K562 (cell line): ENCODE results near the gene HOXB7. TPM values are rescaled to one million over a fixed set of nuclear protein-coding genes. Genes with fewer than 3 reads are reported as not detected.

Experiments used
- ATAC-seq: fragments of 200-7000 bp; cut with Tn5 transposase; 3 replicates; pipeline ENCODE4 v1.9.1; 2020; ENCODE audit warnings: moderate library complexity
- BruUV-seq: library from RNA; stranded (reverse); fragments of 400-500 nt; replicated peaks from 2 replicates; lab custom pipeline; 2021; lab: Mats Ljungman, UMichigan
- CTCF ChIA-PET: fragments of 300-600 bp; formaldehyde crosslinking; extraction: SDS; loops from one replicate; lab custom pipeline; 2021; ENCODE audit warnings: low intra/inter-chr PET ratio; lab: Yijun Ruan, JAX
- POLR2A ChIA-PET: fragments of 300-600, 350-650 bp; sonication (Branson Sonifier 250); formaldehyde crosslinking; extraction: SDS; loops from one replicate; lab custom pipeline; 2021; ENCODE audit warnings: antibody characterized with exemption, inconsistent platforms; lab: Yijun Ruan, JAX
- DNase-seq, 4 experiments: peaks; one replicate each; pipeline versions ENCODE4 v3.0.0 to v3.0.0-alpha.2; 2011 to 2018; ENCODE audit warnings: low spot score in 3 of 4, mixed read lengths in 3 of 4; ENCODE audit errors: extremely low read depth in 1 of 4
- FAIRE-seq: peaks from 2 replicates; lab custom pipeline; 2011; peaks lifted over from hg19 to GRCh38; lab: Jason Lieb, UNC
- H2AFZ ChIP-seq: 2 replicates; pipeline ENCODE4 v1.6.0; 2011; ENCODE audit warnings: low read depth, low read length, control low read depth, inconsistent platforms
- H3K27ac ChIP-seq: fragments of 200-600 bp; 3 replicates; pipeline ENCODE4 v1.8.0; 2011; ENCODE audit warnings: low read depth, mild to moderate bottlenecking, control low read depth, inconsistent platforms, low read length, moderate library complexity, mixed read lengths; ENCODE audit errors: extremely low read depth
- H3K27me3 ChIP-seq, 2 experiments: fragments of 300-600 bp in 1 of 2; 2 replicates in 1 of 2; 3 replicates in 1 of 2; pipeline versions ENCODE4 v1.6.0 to v1.8.0; 2011; ENCODE audit warnings: inconsistent platforms in 2 of 2, low read length in 2 of 2, mild to moderate bottlenecking in 1 of 2, mixed read lengths in 1 of 2, moderate library complexity in 1 of 2; ENCODE audit not compliant: control insufficient read depth in 2 of 2, insufficient read depth in 2 of 2
- H3K36me3 ChIP-seq: fragments of 300-600 bp; 3 replicates; pipeline ENCODE4 v1.8.0; 2011; ENCODE audit warnings: mild to moderate bottlenecking, low read length, inconsistent platforms; ENCODE audit not compliant: control insufficient read depth, insufficient read depth
- H3K4me1 ChIP-seq, 2 experiments: fragments of 200-600 bp in 1 of 2; replicated peaks in 1 of 2; 2 replicates in 1 of 2; 3 replicates in 1 of 2; pipeline versions ENCODE4 v1.5.1 to v1.8.0; 2011; ENCODE audit warnings: inconsistent platforms in 2 of 2, low read length in 2 of 2, mild to moderate bottlenecking in 1 of 2, mixed read lengths in 1 of 2, moderate library complexity in 1 of 2; ENCODE audit not compliant: control insufficient read depth in 2 of 2, insufficient read depth in 2 of 2
- H3K4me2 ChIP-seq: 2 replicates; pipeline ENCODE4 v1.6.1; 2011; ENCODE audit warnings: low read length, control low read depth, inconsistent platforms, mixed read lengths; ENCODE audit not compliant: insufficient read depth
- H3K4me3 ChIP-seq: fragments of 200-600 bp; sonication (generic), shearing (Covaris generic); 2 replicates; pipeline ENCODE4 v1.5.1; 2016; ENCODE audit warnings: control low read depth, inconsistent platforms
- H3K79me2 ChIP-seq: fragments of 200-600 bp; 3 replicates; pipeline ENCODE4 v1.8.0; 2011; ENCODE audit warnings: low read length, inconsistent platforms; ENCODE audit not compliant: control insufficient read depth, insufficient read depth
- H3K9ac ChIP-seq, 2 experiments: 2 replicates each; pipeline versions ENCODE4 v1.6.0 to v1.6.1; 2011; ENCODE audit warnings: low read depth in 2 of 2, low read length in 2 of 2, control low read depth in 1 of 2, inconsistent platforms in 1 of 2, mild to moderate bottlenecking in 1 of 2, mixed read lengths in 1 of 2; ENCODE audit not compliant: insufficient read depth in 1 of 2
- H3K9me1 ChIP-seq: one replicate; pipeline ENCODE4 v1.6.0; 2011; ENCODE audit warnings: inconsistent platforms, mild to moderate bottlenecking, low read length, moderate library complexity; ENCODE audit not compliant: control insufficient read depth, insufficient read depth
- H3K9me3 ChIP-seq: replicated peaks from 2 replicates; pipeline ENCODE4 v1.5.1; 2011; ENCODE audit warnings: low read depth, low read length, inconsistent platforms; ENCODE audit not compliant: control insufficient read depth, insufficient read depth
- H4K20me1 ChIP-seq: replicated peaks from 2 replicates; pipeline ENCODE4 v1.6.1; 2011; ENCODE audit warnings: low read length, inconsistent platforms, mixed read lengths; ENCODE audit not compliant: control insufficient read depth, insufficient read depth
- ASH1L ChIP-seq: fragments of 450-650 bp; IDR thresholded peaks from 2 replicates; pipeline ENCODE4 v1.6.1; 2018; ENCODE audit warnings: borderline replicate concordance, mild to moderate bottlenecking, low read depth; ENCODE audit not compliant: partially characterized antibody
- ATF1 ChIP-seq, 2 experiments: fragments of 450-650 bp in 1 of 2; IDR thresholded peaks; 2 replicates each; pipeline ENCODE4 v1.6.1; 2016; ENCODE audit warnings: missing compliant biosample characterization in 1 of 2, missing genetic modification characterization in 1 of 2
- CHD1 ChIP-seq: fragments of 200-600 bp; sonication (generic); IDR thresholded peaks from one replicate; pipeline ENCODE4 v1.6.1; 2012; ENCODE audit warnings: mild to moderate bottlenecking, moderate library complexity, low read length, inconsistent platforms
- KDM5B ChIP-seq: fragments of 200-600 bp; sonication (generic); IDR thresholded peaks from 2 replicates; pipeline ENCODE4 v1.6.1; 2012; ENCODE audit warnings: low read depth, mild to moderate bottlenecking, moderate library complexity, low read length, control low read depth, inconsistent platforms; ENCODE audit not compliant: insufficient replicate concordance
- MCM5 ChIP-seq: fragments of 450-650 bp; IDR thresholded peaks from 2 replicates; pipeline ENCODE4 v1.6.1; 2016; ENCODE audit warnings: low read depth
- MTA3 ChIP-seq: fragments of 450-650 bp; formaldehyde crosslinking; IDR thresholded peaks from 2 replicates; pipeline ENCODE4 v1.6.1; 2017; ENCODE audit warnings: mild to moderate bottlenecking, borderline replicate concordance
- SRSF1 ChIP-seq: fragments of 200-400 bp; formaldehyde crosslinking; IDR thresholded peaks from 2 replicates; pipeline ENCODE4 v1.6.1; 2017; ENCODE audit warnings: mild to moderate bottlenecking, low read depth, low read length, moderate library complexity
- ZBTB17 ChIP-seq: fragments of 450-650 bp; formaldehyde crosslinking; IDR thresholded peaks from 2 replicates; pipeline ENCODE4 v1.4.0; 2020; ENCODE audit warnings: mild to moderate bottlenecking
- ZNF175 ChIP-seq: fragments of 200-800 bp; sonication (Bioruptor generic); IDR thresholded peaks from 2 replicates; pipeline ENCODE4 v1.6.1; 2016; ENCODE audit warnings: low read depth, mild to moderate bottlenecking, missing genetic modification characterization, missing compliant biosample characterization
- WGBS: fragments of 100-300 bp; shearing (Covaris generic); methylation state at CpG from one replicate; pipeline ENCODE4 v1.1.6; 2016; ENCODE audit warnings: low coverage, mixed read lengths; ENCODE audit not compliant: insufficient coverage; ENCODE audit errors: missing lambda C conversion rate; 5-methylcytosine and 5-hydroxymethylcytosine counted together
- in situ Hi-C: fragments of 300-500 bp; cut with MboI; formaldehyde crosslinking; loops from 4 replicates; pipeline ENCODE4 v1.15.0; 2018; ENCODE audit warnings: inconsistent platforms, mixed read lengths
- intact Hi-C: fragments of 100-400 bp; cut with micrococcal nuclease; formaldehyde crosslinking; loops from 2 replicates; pipeline ENCODE4 v1.14.2; 2022
- polyA plus RNA-seq, 8 experiments: library from polyadenylated mRNA; depleted of rRNA in 4 of 8; stranded (reverse) in 5 of 8; unstranded in 3 of 8; fragments of >200 nt; fragmentation: Nextera tagmentation in 2 of 8; fragmentation: Illumina TruSeq in 1 of 8; extraction: Ambion mirVana in 2 of 8; extraction: Trizol in 1 of 8; gene quantifications; 2 replicates each; pipeline versions ENCODE4 v1.2.1 to v1.2.3, GENCODE V29; 2011 to 2014; ENCODE audit warnings: inconsistent platforms in 1 of 8, missing spikeins in 1 of 8
- total RNA-seq, 7 experiments: library from RNA; depleted of rRNA in 6 of 7; stranded (reverse); fragments of >200 nt in 6 of 7; fragmentation: Illumina TruSeq in 2 of 7; extraction: Trizol in 2 of 7; gene quantifications; 2 replicates each; pipeline versions ENCODE4 v1.2.1 to v1.2.3, GENCODE V29; 2011 to 2021; ENCODE audit warnings: low replicate concordance in 1 of 7
- TF ChIP-seq, protein P1 (sequence below): fragments of 450-650 bp; conservative IDR thresholded peaks from 2 replicates; pipeline ENCODE4 v1.6.1; 2016; ENCODE audit warnings: missing genetic modification characterization, low read depth, mild to moderate bottlenecking, missing compliant biosample characterization, moderate library complexity

The HOXB7 gene
- total and polyA plus RNA-seq, 9 of the 15 experiments (the other 6 are each of a cell fraction or from before 2014, with no cell fraction given) = 5.5 to 16.7 (median 8.3) TPM

DNA sequence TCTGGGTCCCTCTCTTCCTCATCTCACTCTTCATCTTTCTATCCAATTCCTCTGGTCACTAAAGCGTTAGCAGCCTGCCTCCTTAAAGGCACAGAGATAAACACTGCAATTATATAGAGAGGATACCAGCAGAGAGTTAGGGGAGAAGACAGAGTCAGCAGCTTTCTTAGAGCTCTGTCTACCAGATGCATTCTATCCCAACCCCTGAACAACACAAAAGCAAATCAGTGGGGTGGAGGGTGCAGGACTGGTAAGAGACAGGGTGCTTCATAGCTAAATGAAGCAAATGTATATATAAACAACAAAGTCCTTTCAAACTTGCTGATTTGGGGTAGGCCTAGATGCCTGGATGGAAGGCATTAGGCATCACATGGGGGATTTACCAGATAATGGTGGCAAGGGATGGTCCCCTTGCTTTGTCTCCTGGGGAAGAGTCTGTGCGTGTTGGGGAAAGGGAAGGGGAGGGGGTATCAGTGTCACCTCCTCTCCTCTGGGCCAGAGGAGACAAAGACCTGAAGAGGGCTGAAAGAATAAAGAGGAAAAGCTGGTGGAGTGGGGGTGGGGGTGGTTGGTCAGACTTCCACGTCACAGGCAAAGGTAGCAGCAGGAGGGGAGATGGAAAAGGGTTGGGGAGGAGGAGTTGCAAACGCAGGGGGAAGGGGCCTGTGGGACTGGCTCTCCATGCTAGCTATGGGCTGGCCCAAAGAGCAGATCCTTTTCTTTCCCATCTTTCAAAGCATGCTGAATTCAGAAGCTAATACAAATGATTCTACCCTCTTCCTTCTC, 44.7 kb downstream of the HOXB7 start:
- no TSS peak for BruUV-seq
- peaks cover 95% of the 10 kb centered on the region; the same call in 2 of the 3 replicates for H3K36me3 ChIP-seq
- CTCF ChIA-PET = no interaction called here
- no peak overlapping the region for H3K4me3 ChIP-seq
- in situ Hi-C loops (no loop called here), intact Hi-C loops (no loop called here)
- H3K4me1 ChIP-seq = peaks cover 19 to 24% of the 10 kb centered on the region in 2 experiments
- peaks cover 6% of the 10 kb centered on the region for H3K9me1 ChIP-seq
- no peak overlapping the region for H2AFZ ChIP-seq
- no peaks in the 10 kb centered on the region for H3K27me3 ChIP-seq
- no peak overlapping the region for H3K4me2 ChIP-seq
- FAIRE-seq (no peak), ATAC-seq (no peak), DNase-seq (no peak)
- H3K79me2 ChIP-seq = peaks cover 59% of the 10 kb centered on the region
- H4K20me1 ChIP-seq = no peaks in the 10 kb centered on the region; the same call in 1 of the 2 replicates
- H3K9me3 ChIP-seq = no peaks in the 10 kb centered on the region
- WGBS = 56% methylated on average over 3 of the region's 4 CpGs
- no peak overlapping the region; a peak in 1 of 4 replicates for H3K9ac ChIP-seq
- no peak overlapping the region for H3K27ac ChIP-seq
- POLR2A ChIA-PET = interaction anchor here (3.9 kb wide), 1 partner anchor 10 kb away, joined by 21 read pairs; no protein-coding TSS in a partner anchor
- TF ChIP-seq CHD1 (no peak), KDM5B (no peak), ASH1L (no peak), ATF1 (CRISPR knock-in tag; IDR thresholded peaks at IDR 0.05) (no peak), ATF1 (tag; IDR thresholded peaks at IDR 0.05) (no peak), MCM5 (no peak), ZNF175 (CRISPR knock-in tag) (no peak), MTA3 (no peak), ZBTB17 (CRISPR knock-in tag) (no peak), SRSF1 (no peak)
- TF ChIP-seq, protein P1, sequence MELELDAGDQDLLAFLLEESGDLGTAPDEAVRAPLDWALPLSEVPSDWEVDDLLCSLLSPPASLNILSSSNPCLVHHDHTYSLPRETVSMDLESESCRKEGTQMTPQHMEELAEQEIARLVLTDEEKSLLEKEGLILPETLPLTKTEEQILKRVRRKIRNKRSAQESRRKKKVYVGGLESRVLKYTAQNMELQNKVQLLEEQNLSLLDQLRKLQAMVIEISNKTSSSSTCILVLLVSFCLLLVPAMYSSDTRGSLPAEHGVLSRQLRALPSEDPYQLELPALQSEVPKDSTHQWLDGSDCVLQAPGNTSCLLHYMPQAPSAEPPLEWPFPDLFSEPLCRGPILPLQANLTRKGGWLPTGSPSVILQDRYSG = no peak
